Fibroblast of mammary gland (primary cell): ENCODE results near the gene STXBP2.

Source experiments
- DNase-seq: peaks from one replicate; pipeline ENCODE4 v3.0.0-alpha.2; 2010; ENCODE audit warnings: low read depth
- H3K4me3 ChIP-seq: 2 replicates; pipeline ENCODE4 v1.5.1; 2011; ENCODE audit warnings: low read depth, mild to moderate bottlenecking, low read length, moderate library complexity; ENCODE audit not compliant: control insufficient read depth
- CTCF ChIP-seq: conservative IDR thresholded peaks from 2 replicates; pipeline ENCODE4 v1.5.1; 2011; ENCODE audit warnings: low read depth, low read length, inconsistent platforms; ENCODE audit not compliant: control insufficient read depth, insufficient read depth

The STXBP2 gene

DNA sequence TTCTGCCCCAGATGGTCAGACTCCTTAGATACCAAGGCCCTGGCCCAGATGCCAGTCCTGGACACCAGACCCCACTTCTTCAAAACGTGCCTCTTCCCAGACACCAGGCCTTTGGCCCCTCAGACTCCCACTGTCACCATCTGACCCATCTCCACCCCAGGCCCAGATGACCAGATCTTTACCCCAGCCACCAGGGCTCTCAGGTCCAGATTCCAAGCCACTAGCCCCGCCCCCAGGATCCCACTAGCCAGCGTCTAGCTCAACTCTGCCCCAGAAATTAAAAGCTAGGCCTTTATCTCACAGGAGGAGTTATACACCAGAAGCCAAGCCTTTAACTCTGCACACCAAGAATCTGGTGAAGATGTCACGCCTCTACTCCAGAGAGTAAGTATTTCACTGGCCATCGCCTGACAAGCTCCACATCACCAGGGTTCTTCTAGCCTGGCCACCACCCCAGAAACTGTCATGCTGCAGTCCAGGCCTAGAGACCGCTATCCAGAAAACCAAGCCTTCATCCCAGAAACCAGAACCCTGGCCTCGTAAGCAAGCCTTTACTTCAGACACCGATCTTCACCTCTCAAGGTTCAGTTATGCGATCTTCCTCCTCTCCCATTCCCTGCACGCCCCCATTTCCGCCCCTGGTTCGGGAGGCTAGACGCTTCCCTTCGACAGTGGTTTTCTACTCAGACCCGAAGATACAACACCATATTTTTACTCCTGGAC, 8.2 kb upstream of the STXBP2 start:
- H3K4me3 ChIP-seq: peak overlapping the region; percentile 100
- TF ChIP-seq CTCF: no peak
- no peak for DNase-seq

DNA sequence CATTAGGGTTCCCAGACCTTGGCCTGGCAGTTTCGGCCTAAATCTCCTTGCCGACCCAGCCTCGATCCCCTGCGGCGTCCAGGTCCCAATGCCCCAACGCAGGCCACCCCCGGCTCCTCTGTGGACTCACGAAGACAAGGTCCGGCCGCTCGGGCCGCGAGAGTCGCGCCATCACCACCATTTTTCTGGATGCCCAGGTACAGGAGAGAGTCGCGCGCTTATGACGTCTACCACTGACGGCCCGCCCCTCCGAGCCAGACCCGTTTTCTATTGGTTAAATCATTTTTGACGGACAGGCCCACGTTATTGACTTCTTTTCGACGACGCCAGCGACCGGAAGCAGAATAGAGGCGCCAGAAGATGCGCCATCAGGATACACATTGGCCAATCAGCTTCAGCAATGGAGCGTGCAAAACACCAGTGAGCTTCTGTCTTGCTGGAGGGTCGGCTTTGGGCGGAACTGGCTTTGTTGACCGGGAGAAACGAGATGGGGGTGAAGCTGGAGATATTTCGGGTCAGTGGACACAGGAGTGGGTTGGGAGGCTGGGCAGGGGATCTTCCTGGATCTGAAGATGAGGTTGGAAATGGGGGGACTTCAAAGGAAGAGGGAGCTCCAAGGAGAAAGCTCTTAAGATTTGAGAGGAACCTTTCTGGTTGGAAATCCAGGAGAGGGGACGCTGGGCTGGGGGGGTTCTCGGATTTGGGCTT, 7.4 kb upstream of the STXBP2 start, which contains the start of the genes PET100 and XAB2:
Gene PET100, plus strand, starts transcription at position 447 of the 708 bp plus-strand sequence. Its CDS starts 41 bp downstream, at position 488.
Gene XAB2, minus strand, starts transcription at position 199 of the 708 bp plus-strand sequence. Its CDS starts 18 bp downstream, at position 181.
- peak within 1 kb of the TSS; percentile 100 for H3K4me3 ChIP-seq
- no peak for TF ChIP-seq CTCF
- DNase-seq: peak; percentile 99

- DNase-seq: no peak
- H3K4me3 ChIP-seq: no peak overlapping the region
- no peak for TF ChIP-seq CTCF
Measured at GRCh38 chr19:7631577-7631976, 5.3 kb upstream of the STXBP2 start.

DNA sequence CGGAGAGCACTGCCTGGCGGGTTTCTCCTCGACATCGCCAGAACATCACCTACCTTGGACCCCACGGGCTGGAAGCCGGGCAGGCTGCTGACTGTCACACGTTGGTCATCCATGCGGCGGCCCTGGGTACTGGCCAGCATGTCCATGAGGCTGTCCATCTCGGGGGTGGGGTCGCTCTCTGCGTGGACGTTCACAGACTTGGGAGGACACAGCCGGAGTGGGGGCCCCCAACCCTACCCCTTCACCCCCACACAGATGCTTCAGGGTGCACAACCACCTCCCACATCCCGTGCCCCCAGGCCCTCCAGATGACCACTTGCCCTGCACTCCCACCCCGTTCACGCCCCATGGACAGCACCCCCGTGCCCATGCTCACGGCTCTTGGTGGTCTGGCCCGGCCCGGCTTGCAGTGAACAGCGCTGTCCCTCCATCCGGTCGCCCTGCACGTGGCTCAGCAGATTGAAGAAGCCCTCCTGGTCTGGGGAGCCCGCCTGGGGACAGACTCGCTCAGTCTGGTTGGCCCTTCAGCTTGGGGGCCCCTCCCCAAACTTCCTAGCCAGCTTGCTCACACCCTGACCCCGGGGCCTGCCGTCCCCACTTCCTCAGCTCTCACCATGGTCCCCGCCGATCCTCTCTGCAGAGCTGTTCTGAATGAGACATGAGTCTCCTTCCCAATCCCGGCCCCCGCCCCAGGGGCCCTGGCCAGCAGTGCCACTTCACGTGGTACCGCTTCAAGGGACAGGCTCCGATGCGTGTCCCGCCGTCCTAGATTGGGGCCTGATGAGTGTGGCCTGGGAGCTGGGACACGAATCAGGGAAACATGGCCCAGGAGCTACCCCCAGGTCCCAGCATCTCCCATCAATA, 4.3 kb upstream of the STXBP2 start:
- TF ChIP-seq CTCF: no peak
- no peak for DNase-seq
- no peak overlapping the region for H3K4me3 ChIP-seq

DNA sequence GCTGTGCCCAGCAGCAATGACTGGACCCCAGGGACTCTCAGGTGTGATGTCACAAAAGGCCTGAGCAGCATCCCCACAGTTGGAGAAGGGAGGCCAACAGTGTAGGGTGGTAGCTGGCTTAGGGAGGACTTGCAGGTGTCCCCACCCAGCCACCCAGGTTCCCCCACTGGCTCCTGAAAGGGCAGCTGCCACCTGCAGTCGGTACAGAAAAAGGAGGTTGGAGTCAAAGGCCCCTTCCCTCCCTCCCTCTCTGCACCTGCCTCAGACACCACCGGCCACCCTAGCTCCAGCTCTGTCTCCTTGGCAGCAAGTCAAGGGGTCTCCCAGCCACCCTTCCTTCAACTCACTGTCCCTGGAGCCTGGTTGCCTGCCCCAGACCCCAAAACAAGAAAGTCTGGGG, 3.2 kb upstream of the STXBP2 start, which contains the start of gene PCP2:
Gene PCP2, minus strand, starts transcription at position 22 of the 400 bp plus-strand sequence. CDS start 262 bp downstream, outside the sequence.
- no peak within 1 kb of the TSS for H3K4me3 ChIP-seq
- no peak for DNase-seq
- TF ChIP-seq CTCF: no peak

DNA sequence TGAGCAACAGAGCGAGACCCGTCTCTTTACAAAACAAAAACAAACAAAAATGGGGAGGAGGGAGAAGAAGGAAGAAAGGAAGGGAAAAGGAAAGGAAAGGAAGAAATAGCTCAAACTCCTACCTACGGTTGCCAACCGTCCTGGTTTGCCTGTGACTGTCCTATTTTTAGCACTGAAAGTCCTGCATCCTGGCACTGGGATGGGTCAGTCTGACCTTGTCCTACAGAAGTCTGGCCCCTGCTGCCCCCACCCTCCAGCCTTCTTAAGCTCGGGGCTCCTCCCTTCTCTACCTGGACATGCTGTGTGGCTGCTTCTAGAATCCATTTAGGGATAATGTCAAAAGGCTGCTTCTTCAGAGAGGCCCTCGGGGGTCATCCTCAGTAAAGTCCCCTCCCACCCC, 1.2 kb upstream of the STXBP2 start:
- H3K4me3 ChIP-seq: no peak overlapping the region
- DNase-seq: no peak

More for the DNA sequence above, 1.2 kb upstream of the STXBP2 start:
- no peak for TF ChIP-seq CTCF
